Smooth muscle cell (in vitro differentiated cells): Measurements from ENCODE around the gene SLC46A3. TPM values are rescaled to one million over a fixed set of nuclear protein-coding genes. Genes with fewer than 3 reads are reported as not detected.
A peak's percentile ranks its signal among the peaks of the same experiment; 100 is the strongest.

Experiments
- DNase-seq: peaks from one replicate; lab custom pipeline; 2025; ENCODE audit not compliant: unreplicated experiment; lab: John Stamatoyannopoulos, UW
- H2AFZ ChIP-seq: fragments of 200-600 bp; sonication (generic); 2 replicates; pipeline ENCODE4 v1.6.0; 2016; ENCODE audit warnings: antibody characterized with exemption, low read depth, mild to moderate bottlenecking
- H3F3A ChIP-seq: fragments of 200-600 bp; sonication (generic); 2 replicates; pipeline ENCODE4 v1.6.0; 2017; ENCODE audit warnings: antibody characterized with exemption, low read depth
- H3K27ac ChIP-seq: fragments of 200-600 bp; sonication (generic); 2 replicates; pipeline ENCODE4 v1.5.1; 2016; ENCODE audit warnings: low read depth, mild to moderate bottlenecking
- H3K27me3 ChIP-seq: fragments of 200-600 bp; sonication (generic); 2 replicates; pipeline ENCODE4 v1.6.1; 2016; ENCODE audit warnings: low read depth, mild to moderate bottlenecking
- H3K36me3 ChIP-seq: fragments of 200-600 bp; sonication (generic); 2 replicates; pipeline ENCODE4 v1.5.1; 2016; ENCODE audit warnings: low read depth
- H3K4me1 ChIP-seq: fragments of 200-600 bp; sonication (generic); 2 replicates; pipeline ENCODE4 v1.5.1; 2016; ENCODE audit warnings: low read depth
- H3K4me2 ChIP-seq: fragments of 200-600 bp; sonication (generic); 2 replicates; pipeline ENCODE4 v1.6.0; 2016; ENCODE audit warnings: mild to moderate bottlenecking
- H3K4me3 ChIP-seq: fragments of 200-600 bp; sonication (generic); 2 replicates; pipeline ENCODE4 v1.5.1; 2016; ENCODE audit warnings: mild to moderate bottlenecking
- H3K79me2 ChIP-seq: fragments of 200-600 bp; sonication (generic); 2 replicates; pipeline ENCODE4 v1.6.0; 2016; ENCODE audit warnings: low read depth, mild to moderate bottlenecking
- H3K9ac ChIP-seq: fragments of 200-600 bp; sonication (generic); 2 replicates; pipeline ENCODE4 v1.6.0; 2016; ENCODE audit warnings: low read depth
- H3K9me3 ChIP-seq: fragments of 200-600 bp; sonication (generic); replicated peaks from 2 replicates; pipeline ENCODE4 v1.5.1; 2016; ENCODE audit warnings: low read depth
- H4K20me1 ChIP-seq: fragments of 200-600 bp; sonication (generic); 2 replicates; pipeline ENCODE4 v1.6.0; 2016; ENCODE audit warnings: low read depth
- WGBS: methylation state at CpG from one replicate; pipeline ENCODE4 v1.1.7; 2016; ENCODE audit warnings: low lambda C conversion rate; 5-methylcytosine and 5-hydroxymethylcytosine counted together
- polyA plus RNA-seq: library from polyadenylated mRNA; unstranded; fragments of >200 nt; fragmentation: Nextera tagmentation; extraction: Ambion mirVana; gene quantifications from 2 replicates; pipeline ENCODE4 v1.2.1, GENCODE V29; 2016
- total RNA-seq: library from RNA; depleted of rRNA; stranded (reverse); fragments of >200 nt; gene quantifications from 2 replicates; pipeline ENCODE4 v1.2.3, GENCODE V29; 2014
- TF ChIP-seq, protein P1 (sequence below): fragments of 200-600 bp; sonication (generic); IDR thresholded peaks from 2 replicates; pipeline ENCODE4 v1.5.1; 2017; ENCODE audit warnings: borderline replicate concordance, mild to moderate bottlenecking, antibody characterized with exemption; ENCODE audit not compliant: insufficient read depth, poor library complexity, severe bottlenecking

Gene SLC46A3
- total and polyA plus RNA-seq, 2 experiments from 2014 or later, result 11.2 to 20.2 TPM

DNA sequence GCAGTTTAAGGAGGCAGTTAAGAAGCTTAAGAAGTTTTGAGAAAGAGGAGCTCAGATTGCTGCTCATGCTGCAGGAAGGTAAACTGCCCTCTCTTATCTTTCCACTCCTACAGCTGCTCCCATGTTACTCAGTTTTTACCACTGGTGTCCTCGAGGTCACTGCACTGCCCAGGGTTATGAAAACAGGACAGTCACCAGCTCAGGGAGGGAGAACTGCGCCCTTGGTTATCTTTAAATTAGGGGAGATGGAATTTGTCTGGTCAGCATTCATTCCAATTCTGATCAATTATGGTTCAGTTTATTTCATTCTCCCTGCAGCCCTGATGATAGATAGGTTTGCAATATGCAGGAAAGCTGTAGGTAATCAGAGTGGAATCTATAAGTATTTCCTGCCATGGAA, 10.8 kb upstream of the SLC46A3 start:
- Histone ChIP-seq H2AFZ (peak overlapping the region; percentile 60), H3K4me1 (no peaks in the 10 kb centered on the region), H3F3A (no peaks in the 10 kb centered on the region), H3K4me3 (no peak overlapping the region), H3K36me3 (no peaks in the 10 kb centered on the region), H3K79me2 (no peaks in the 10 kb centered on the region), H3K4me2 (no peak overlapping the region), H4K20me1 (no peaks in the 10 kb centered on the region), H3K27ac (no peak overlapping the region), H3K9ac (no peak overlapping the region), H3K9me3 (no peaks in the 10 kb centered on the region), H3K27me3 (no peaks in the 10 kb centered on the region)
- WGBS, result 27% methylated on average over 2 of the region's 2 CpGs
- DNase-seq, result no peak
- TF ChIP-seq, protein P1, sequence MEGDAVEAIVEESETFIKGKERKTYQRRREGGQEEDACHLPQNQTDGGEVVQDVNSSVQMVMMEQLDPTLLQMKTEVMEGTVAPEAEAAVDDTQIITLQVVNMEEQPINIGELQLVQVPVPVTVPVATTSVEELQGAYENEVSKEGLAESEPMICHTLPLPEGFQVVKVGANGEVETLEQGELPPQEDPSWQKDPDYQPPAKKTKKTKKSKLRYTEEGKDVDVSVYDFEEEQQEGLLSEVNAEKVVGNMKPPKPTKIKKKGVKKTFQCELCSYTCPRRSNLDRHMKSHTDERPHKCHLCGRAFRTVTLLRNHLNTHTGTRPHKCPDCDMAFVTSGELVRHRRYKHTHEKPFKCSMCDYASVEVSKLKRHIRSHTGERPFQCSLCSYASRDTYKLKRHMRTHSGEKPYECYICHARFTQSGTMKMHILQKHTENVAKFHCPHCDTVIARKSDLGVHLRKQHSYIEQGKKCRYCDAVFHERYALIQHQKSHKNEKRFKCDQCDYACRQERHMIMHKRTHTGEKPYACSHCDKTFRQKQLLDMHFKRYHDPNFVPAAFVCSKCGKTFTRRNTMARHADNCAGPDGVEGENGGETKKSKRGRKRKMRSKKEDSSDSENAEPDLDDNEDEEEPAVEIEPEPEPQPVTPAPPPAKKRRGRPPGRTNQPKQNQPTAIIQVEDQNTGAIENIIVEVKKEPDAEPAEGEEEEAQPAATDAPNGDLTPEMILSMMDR, result no peak

DNA sequence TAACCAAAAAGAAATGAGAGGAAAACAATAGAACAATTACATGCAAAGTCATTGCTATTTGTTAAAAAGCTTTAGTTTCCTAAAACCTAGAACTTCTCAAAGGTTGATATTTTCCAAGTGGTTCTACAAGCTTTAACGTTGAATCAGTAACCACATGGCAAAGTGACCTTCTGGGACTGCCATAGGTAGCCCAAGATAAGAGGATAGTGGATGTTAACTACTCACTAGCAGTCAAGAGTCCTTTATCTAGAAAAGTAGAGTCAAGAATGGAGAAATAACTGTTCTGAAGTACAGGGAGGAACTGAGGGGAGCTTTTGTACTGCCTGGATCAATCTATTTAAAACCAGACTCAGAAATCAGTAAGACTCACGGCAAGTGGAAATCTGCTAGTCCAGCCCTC, 9.9 kb upstream of the SLC46A3 start:
- Histone ChIP-seq H3K27ac (no peak overlapping the region), H3K4me2 (no peak overlapping the region), H3K36me3 (no peaks in the 10 kb centered on the region), H3K9ac (no peak overlapping the region), H3K4me1 (no peaks in the 10 kb centered on the region), H3F3A (no peaks in the 10 kb centered on the region), H3K79me2 (no peaks in the 10 kb centered on the region), H3K27me3 (no peaks in the 10 kb centered on the region), H2AFZ (no peak overlapping the region), H3K9me3 (no peaks in the 10 kb centered on the region), H3K4me3 (no peak overlapping the region), H4K20me1 (no peaks in the 10 kb centered on the region)
- WGBS, result 81% methylated on average over 2 of the region's 2 CpGs
- no peak for DNase-seq
- TF ChIP-seq, protein P1, result no peak

DNA sequence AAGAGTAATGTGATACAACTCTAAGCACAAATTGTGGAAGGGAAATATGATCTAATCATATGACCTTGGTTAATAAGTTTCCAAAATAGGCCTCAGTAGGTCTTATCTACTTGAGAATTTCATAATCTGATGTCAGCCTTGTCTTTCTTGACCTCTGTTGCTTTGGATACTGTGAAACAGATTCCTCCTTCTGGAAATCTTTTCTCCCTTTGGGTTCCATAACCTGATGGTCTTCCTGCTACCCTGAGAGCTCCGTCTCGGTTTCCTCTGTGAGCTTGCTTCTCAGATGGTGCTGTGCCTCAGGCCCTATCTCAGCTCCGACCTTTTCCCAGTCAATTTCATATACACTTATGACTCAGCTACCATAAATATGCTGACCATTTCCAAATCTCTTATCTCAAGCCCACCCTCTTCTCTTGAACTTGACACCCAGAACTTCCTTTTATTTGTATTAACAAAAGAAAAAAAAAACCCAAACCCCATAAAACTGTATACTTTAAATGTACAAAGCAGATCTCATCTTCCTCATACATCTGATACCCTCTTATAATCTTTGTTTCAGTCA, 6.4 kb upstream of the SLC46A3 start:
- Histone ChIP-seq H3K36me3 (no peaks in the 10 kb centered on the region), H3K4me2 (no peak overlapping the region), H3F3A (no peaks in the 10 kb centered on the region), H3K4me1 (no peaks in the 10 kb centered on the region), H3K27me3 (no peaks in the 10 kb centered on the region), H3K9ac (no peak overlapping the region), H3K4me3 (no peak overlapping the region), H3K9me3 (no peaks in the 10 kb centered on the region), H2AFZ (peak overlapping the region; percentile 28), H3K27ac (no peak overlapping the region), H3K79me2 (no peaks in the 10 kb centered on the region), H4K20me1 (no peaks in the 10 kb centered on the region)
- no peak for DNase-seq
- WGBS, result 52% methylated on average over 3 of the region's 3 CpGs
- TF ChIP-seq, protein P1, result no peak

DNA sequence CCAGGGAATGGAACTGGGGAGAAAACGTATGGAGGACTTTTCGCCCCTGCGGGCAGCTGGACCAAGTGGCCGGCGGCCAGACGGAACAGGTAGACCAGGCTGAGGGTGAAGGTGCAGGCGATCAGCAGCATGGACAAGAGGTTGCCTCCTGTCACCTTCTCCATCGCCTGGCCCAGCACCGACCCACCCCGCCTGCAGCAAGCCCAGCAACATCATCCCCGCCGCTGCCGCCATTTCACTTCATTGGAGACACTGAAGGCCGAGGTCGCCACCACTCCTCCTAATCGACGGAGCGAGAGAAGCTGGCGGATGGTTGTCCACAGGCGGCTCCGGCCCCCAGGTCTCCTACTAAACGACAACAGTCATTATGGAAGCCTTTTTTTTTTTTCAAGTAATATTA, 5.0 kb upstream of the SLC46A3 start:
- Histone ChIP-seq H3K79me2 (no peaks in the 10 kb centered on the region), H3K9ac (no peak overlapping the region), H3K4me1 (no peaks in the 10 kb centered on the region), H3K9me3 (no peaks in the 10 kb centered on the region), H3K4me3 (no peak overlapping the region), H3K27me3 (no peaks in the 10 kb centered on the region), H3K4me2 (no peak overlapping the region), H2AFZ (no peak overlapping the region), H3K36me3 (no peaks in the 10 kb centered on the region), H4K20me1 (no peaks in the 10 kb centered on the region), H3K27ac (no peak overlapping the region), H3F3A (no peaks in the 10 kb centered on the region)
- TF ChIP-seq, protein P1, result no peak
- no peak for DNase-seq
- WGBS, result 99% methylated on average over 22 of the region's 22 CpGs
